Activated CD4-positive, alpha-beta T cell treated with anti-CD3 and anti-CD28 coated beads for 24 hours (primary cell): ENCODE data around the gene NBAS.
"Not testable (repeated sequence)": the region's sequence is repeated elsewhere in the genome, so short reads cannot be mapped to it uniquely, and the experiment has no call there.

ENCODE experiments used
- DNase-seq, 2 donors: peaks; one replicate each; pipeline ENCODE4 v3.0.0-alpha.2; 2020; ENCODE audit warnings: low read depth in 2 of 2

Gene NBAS

GRCh38 chr2:15363142-15363541 is 198.0 kb downstream of the NBAS start:
- DNase-seq = no peak

- no peak for DNase-seq
Observed at GRCh38 chr2:15359716-15360531, 201.2 kb downstream of the NBAS start.

GRCh38 chr2:15357922-15358321 is 203.2 kb downstream of the NBAS start:
- no peak for DNase-seq

- no peak for DNase-seq
Observed at GRCh38 chr2:15357186-15357585, 203.9 kb downstream of the NBAS start.

- DNase-seq = no peak
Observed at GRCh38 chr2:15355386-15355785, 205.7 kb downstream of the NBAS start.

DNA sequence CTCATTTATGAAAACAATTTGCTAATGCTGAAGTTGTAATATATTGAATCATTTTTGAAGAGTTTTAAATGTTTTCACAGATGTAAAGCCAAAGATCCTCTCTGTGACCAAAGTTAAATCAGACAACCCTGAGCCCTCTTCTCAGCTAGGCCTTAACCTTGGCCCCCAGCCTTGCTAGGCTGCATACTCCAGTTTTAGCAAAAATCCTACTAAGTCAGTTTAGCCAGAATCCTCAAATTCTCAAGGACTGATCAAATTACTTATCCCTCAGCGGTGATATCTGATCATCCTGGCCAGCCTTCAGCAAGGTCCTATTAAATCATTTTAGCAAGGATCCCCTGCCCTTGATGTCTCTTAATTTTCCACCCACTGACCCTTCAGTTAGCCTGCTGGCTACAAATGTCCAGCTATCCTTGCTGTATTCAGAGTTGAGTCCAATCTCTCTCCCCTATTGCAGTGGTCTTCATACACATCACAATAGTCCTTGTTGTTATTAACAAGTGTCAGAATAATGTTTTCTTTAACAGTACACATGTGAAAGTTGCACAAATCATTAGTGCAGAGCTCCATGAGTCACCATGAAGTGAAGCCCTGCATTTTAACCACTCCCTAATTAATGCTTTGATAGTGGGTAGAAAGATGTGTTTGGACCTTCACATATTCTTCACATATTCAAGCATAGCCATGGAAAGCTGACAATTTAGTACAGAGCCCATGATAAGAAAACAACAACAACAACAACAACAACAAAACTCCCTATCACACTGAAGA is 206.4 kb downstream of the NBAS start:
- no peak for DNase-seq

GRCh38 chr2:15352363-15352762 is 208.8 kb downstream of the NBAS start:
- DNase-seq = no peak

DNA sequence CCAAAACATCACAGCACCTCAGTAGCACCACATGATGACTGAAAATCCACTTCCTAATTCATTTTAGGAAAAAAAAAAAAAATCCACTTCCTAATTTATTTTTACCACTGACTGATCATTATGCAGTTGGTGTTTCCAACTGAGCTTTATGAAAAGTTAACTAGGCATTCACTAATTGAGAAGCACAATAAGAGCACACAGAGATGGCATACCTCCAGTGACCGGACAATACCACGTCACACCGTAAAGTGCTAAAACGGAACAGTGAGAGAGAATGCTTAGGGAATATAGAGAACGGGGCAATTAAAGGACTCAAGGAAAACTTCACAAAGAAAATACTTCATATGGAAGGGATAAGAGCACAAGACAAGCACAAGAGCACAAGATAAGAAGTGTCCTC is 212.5 kb downstream of the NBAS start:
- no peak for DNase-seq

- DNase-seq = no peak
Observed at GRCh38 chr2:15348045-15348444, 213.1 kb downstream of the NBAS start.

GRCh38 chr2:15346624-15347023 is 214.5 kb downstream of the NBAS start:
- no peak for DNase-seq

GRCh38 chr2:15337996-15338666 is 223.0 kb downstream of the NBAS start:
- no peak for DNase-seq

- DNase-seq = no peak
Observed at GRCh38 chr2:15334644-15335326, 226.3 kb downstream of the NBAS start.

DNA sequence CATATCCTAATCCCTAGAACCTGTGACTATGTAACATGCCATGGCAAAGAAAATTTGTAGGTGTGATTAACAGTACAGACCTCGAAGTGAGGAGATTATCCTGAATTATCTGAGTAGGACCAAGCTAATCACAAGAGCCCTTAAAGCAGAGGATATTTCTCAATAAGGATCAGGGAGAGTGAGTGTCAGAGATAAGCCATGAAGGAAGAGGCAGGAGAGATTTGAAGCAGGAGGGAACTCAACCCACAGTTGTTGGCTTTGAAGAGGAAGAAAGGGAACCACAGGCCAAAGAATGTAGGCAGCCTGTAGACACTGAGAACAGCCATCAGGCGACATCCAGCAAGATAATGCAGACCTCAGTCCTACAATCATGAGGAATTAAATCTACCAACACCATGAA is 229.3 kb downstream of the NBAS start:
- DNase-seq = no peak

DNA sequence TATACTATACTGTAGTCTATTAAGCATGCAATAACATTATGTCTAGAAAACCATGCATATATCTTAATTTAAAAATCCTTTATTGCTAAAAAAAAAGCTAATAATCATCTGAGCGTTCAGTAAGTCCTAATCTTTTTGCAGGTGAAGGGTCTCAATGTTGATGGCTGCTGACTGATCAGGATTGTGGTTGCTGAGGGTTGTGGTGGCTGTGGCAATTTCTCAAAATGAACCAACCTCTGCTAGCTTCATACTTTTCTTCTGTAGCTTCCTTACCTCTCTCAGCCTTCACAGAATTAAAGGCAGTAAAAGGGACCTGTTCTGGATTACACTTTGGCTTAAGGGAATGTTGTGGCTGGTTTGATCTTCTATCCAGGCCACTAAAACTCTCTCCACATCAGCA is 235.8 kb downstream of the NBAS start:
- DNase-seq = no peak

- DNase-seq = no peak
Observed at GRCh38 chr2:15323227-15323626, 237.9 kb downstream of the NBAS start.

DNA sequence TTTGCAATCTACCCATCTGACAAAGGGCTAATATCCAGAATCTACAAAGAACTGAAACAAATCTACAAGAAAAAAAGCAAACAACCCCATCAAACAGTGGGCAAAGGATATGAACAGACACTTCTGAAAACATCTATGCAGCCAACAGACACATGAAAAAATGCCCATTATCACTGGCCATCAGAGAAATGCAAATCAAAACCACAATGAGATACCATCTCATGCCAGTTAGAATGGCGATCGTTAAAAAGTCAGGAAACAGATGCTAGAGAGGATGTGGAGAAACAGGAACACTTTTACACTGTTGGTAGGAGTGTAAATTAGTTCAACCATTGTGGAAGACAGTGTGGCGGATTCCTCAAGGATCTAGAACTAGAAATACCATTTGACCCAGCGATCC is 239.7 kb downstream of the NBAS start:
- not testable (repeated sequence) for DNase-seq

DNA sequence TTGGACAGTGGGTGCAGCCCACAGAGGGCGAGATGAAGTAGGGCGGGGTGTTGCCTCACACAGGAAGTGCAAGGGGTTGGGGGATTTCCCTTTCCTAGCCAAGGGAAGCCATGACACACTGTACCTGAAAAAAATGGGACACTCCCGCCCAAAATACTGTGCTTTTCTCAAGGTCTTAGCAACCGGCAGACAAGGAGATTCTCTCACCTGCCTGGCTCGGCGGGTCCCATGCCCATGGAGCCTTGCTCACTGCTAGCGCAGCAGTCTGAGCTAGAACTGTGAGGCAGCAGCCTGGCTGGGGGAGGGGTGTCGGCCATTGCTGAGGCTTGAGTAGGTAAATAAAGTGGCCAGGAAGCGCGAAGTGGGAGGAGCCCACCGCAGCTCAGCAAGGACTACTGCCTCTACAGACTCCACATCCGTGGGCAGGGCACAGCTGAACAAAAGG is 244.7 kb downstream of the NBAS start:
- DNase-seq = no peak

DNA sequence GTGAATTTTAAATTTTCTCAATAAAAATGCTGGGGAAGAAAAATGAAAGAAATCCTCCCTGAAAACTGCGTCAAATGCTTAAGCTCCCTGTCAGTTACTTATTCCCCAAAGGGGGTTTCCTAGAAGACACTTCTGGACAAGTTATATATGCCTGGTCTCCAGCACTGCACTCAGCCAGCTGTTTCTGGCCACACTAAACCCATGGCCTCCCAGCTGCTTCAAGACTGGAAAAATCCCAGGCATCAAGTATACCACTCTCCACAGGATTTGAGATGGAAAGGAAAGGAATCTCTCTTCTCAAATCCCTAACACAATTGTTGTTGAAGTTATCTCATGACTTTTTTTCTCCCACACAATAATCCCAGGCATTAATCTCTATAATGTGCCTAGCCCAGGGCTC is 245.7 kb downstream of the NBAS start:
- DNase-seq = no peak

GRCh38 chr2:15313657-15314056 is 247.5 kb downstream of the NBAS start:
- DNase-seq = no peak

DNA sequence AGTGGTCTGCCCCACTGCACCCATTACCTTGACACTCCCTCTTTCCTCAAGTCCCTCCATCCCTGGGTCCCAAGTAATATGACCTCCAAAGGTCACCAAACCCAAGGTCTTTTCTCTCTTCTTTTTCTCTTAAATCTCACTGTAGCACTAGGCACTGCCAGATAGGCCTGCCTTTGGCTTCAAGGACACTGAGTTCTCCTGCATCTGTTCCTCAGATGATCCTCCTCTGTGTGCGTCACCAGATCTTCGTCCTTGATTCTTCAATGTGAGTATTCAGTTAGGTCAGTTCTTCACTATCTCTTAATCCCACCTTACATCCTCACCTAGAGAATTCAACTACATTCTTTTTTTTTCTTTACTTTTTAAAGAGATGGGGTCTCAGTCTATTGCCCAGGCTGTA is 249.2 kb downstream of the NBAS start:
- DNase-seq = no peak

GRCh38 chr2:15311201-15311907 is 249.8 kb downstream of the NBAS start:
- no peak for DNase-seq
